GM10266 (cell line): ENCODE data around the gene CCR2.
"Not testable (repeated sequence)": the region's sequence is repeated elsewhere in the genome, so short reads cannot be mapped to it uniquely, and the experiment has no call there.

ENCODE experiments used
- DNase-seq: peaks from one replicate; pipeline ENCODE4 v3.0.0; 2012; ENCODE audit errors: extremely low spot score
- CTCF ChIP-seq: IDR thresholded peaks from 2 replicates; pipeline ENCODE4 v1.5.1; 2012; ENCODE audit warnings: mild to moderate bottlenecking, low read depth; ENCODE audit not compliant: control insufficient read depth, insufficient read depth; ENCODE audit errors: missing control alignments

Gene CCR2

GRCh38 chr3:46321461-46322104, 32.3 kb upstream of the CCR2 start:
- DNase-seq: peak; percentile 30

GRCh38 chr3:46324036-46324435, 29.9 kb upstream of the CCR2 start:
- no peak for TF ChIP-seq CTCF
- no peak for DNase-seq

More at GRCh38 chr3:46321461-46322104, 32.3 kb upstream of the CCR2 start:
- no peak for TF ChIP-seq CTCF

- TF ChIP-seq CTCF: no peak
Measured at GRCh38 chr3:46325645-46326300, 28.1 kb upstream of the CCR2 start.

GRCh38 chr3:46330676-46331075, 23.2 kb upstream of the CCR2 start:
- DNase-seq: not testable (repeated sequence)

More at GRCh38 chr3:46325645-46326300, 28.1 kb upstream of the CCR2 start:
- no peak for DNase-seq

GRCh38 chr3:46334741-46335478, 19.0 kb upstream of the CCR2 start:
- TF ChIP-seq CTCF: no peak
- DNase-seq: no peak

GRCh38 chr3:46335541-46335940, 18.4 kb upstream of the CCR2 start:
- no peak for DNase-seq
- TF ChIP-seq CTCF: no peak

GRCh38 chr3:46337911-46338310, 16.0 kb upstream of the CCR2 start:
- TF ChIP-seq CTCF: no peak
- DNase-seq: no peak
